NCI-H2171 (cell line): Measurements from ENCODE around the gene RDX.
"Not testable (repeated sequence)": the region's sequence is repeated elsewhere in the genome, so short reads cannot be mapped to it uniquely, and the experiment has no call there.

Experiments used
- DNase-seq: peaks from one replicate; lab custom pipeline; 2025; lab: John Stamatoyannopoulos, UW

RDX gene

DNA sequence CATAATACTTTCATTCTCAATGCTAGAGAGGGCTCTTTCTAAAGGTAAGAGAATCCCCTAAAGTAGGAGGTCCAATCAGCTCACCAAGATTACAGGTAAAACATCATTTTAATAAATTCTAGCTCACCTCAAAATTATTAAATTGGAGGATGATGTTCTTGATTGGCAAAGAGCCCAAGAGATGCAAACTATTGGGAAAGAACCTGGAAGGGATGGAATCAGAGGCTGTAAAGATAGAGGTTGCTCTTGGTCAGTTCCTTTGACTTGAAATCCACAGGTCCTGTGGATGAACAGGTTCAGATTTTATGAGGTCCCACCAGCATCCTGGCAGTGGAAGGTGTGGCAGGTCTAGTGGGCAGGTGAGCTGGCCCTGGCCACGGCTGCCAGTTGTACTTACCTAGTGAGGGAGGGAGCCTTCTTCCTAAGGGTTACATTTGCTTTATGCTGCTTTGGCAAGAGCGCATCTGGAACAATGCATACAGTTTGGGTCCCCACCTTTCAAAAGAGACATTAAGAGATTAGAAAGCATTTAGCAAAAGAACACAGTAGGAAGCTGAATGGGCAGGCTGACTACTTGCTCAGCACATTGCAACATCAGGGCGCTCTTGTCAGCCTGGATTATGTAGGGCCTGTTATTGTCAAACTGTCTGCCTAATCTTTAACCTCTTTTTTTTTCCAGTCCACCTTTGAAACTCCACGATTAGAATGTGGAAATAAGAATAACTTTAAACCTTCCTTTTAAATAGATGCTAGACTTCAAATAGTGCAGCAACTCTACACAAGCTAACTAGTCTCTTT is 97.0 kb downstream of the RDX start:
- no peak for DNase-seq

DNA sequence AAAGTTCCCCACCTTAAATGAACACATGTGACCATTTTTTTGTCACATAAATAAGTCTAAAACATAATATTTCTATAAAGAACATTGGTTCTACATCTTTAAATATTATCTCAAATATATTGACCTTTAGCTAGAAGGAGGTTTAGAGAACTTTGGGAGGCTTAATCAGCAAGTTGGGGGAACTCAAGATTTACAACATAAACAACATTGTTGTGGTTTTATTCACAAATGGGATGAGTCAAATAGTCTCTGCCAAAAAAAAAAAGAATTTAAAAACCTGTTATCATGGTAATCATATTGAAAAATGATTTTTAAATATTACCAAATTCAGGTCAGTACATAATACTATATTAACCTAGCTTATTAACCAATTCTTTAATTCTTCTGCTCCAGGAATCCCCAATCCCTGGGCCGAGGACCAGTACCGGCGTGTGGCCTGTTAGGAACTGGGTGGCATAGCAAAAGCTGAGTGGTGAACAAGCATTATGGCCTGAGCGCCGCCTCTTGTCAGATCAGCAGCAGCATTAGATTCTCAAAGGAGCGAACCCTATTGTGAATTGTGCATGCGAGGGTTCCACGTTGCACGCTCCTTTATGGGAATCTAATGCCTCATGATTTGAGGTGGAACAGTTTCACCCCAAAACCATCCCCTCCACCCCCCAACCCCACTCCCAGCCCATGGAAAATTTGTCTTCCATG is 98.2 kb downstream of the RDX start:
- DNase-seq: no peak

DNA sequence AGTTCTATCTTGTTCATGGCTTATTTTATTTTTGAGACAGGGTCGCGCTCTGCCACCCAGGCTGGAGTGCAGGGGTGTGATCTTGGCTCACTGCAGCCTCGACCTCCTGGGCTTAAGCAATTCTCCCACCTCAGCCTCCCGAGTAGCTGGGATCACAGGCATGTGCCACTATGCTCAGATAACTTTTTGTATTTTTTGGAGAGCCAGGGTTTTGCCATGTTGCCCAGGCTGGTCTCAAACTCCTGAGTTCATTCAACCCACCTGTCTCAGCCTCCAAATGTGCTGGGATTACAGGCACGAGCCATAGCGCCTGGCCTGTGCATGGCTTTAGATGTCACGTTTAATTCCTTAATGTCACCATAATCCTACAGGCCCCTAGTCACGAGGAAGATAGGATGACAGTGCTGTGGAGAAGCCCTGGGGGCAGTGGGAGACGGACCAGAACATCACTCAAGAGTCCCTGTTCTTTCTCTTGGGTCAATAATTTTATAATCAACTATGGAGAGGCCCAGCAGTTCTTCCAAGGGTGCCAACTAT is 99.5 kb downstream of the RDX start:
- DNase-seq: no peak

DNA sequence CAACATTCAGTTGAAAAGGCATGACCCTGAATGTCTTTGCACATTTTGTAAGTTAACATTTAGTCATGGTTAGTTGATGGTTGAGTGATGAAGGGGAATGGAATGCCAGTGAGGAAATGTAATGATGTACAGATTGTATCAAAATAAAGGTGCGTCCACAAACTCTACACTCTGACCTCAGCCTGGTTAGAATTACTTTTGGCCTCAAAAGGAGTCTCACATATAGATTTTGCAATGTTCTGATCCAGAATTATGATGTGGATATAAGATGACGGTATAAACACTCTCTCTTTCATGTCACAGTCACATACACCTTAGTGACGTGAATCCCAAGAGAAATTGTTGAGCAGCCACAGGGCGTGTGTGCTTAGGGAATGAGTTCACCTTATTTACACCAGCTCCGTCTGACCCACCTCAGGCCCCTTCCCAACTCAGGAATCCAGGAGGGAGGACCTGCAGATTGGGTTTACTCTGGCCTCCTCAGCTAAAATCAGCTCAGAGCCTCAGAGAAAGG is 100.1 kb downstream of the RDX start:
- DNase-seq: no peak

DNA sequence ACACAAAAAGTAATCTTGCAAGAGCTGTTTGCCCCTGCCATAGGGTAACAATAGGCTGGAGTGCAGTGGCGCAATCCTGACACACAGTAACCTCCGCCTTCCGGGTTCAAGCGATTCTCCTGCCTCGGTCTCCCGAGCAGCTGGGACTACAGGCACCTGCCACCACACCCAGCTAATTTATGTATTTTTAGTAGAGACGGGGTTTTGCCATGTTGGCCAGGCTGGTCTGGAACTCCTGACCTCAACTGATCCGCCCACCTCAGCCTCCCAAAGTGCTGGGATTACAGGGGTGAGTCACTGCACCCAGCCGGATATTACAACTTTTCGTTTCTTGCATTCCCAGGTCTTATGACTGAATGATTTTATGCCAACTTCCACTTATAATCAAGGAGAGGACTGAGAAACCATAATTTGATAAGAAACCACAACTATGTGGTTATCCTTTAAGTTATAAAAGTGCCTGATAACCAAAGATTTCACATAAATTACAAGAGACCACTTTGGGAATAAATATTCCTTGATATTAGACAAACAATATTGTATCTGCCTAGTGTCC is 102.1 kb downstream of the RDX start:
- not testable (repeated sequence) for DNase-seq

DNA sequence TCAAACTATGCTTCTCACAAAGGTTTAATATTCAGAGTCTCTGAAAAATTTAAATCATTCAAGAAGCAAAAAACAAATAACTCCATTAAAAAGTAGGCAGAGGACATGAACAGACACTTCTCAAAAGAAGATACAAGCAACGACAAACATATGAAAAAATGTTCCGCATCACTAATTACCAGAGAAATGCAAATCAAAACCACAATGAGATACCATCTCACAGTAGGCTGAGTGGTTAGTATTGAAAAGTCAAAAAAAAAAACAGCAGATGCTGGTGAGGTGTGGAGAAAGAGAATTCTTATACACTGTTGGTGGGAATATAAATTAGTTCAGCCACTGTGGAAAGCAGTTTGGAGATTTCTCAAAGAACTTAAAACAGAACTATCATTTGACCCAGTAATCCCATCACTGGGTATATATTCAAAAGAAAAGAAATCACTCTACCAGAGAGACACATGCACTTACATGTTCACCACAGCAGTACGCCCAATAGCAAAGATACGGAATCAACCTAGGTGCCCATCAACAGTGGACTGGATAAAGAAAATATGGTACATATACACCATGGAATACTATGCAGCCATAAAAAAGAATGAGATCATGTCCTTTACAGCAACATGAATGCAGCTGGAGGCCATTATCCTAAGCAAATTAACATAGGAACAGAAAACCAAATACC is 103.7 kb downstream of the RDX start:
- DNase-seq: not testable (repeated sequence)

DNA sequence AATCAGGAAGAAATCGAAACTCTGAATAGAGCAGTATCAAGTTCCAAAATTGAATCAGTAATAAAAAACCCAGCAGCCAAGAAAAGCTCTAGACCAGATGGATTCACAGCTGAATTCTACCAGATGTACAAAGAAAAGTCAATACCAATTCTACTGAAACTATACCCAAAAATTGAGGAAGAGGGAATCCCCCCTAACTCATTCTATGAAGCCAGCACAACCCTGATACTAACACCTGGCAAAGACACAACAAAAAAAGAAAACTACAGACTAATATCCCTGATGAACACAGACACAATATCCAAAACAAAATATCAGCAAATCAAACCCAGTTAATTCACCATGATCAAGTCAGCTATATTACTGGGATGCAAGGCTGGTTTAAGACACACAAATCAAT is 105.5 kb downstream of the RDX start:
- DNase-seq: no peak

DNA sequence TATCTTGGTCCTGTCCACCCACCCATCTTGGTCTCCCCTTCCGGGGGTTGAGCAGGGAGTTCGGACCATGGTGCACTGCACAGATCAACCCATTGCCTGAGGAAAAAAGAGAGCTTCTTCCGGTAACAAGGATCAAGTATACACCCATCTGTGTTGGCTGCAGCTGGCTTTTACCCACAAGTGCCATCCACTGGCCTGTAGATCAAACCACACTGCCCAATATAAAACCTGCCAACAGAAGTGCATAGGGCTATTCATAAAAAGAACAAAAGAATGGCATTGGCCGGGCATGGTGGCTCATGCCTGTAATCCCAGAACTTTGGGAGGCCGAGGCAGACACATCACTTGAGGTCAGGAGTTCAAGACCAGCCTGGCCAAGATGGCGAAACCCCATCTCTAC is 108.7 kb downstream of the RDX start:
- no peak for DNase-seq

DNA sequence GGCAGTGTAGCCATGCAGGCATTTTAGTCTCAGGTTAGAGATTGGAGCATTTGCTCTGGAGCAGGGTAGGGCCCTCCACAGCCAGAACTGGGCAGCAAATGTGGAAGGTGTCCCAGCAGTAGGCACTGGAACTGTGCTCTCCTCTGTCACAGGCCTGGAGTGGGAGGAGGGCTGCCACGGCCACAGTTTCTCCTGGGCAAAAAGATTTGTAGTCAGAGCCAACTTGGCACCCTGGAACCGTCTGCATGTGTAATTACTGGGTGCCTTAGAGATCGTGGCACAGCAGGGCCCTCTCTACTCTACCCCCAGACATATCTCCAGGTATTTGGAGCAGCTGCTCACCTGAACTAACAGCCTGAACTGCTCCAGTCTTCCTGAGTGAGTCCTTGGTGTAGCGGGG is 109.5 kb downstream of the RDX start:
- no peak for DNase-seq

DNA sequence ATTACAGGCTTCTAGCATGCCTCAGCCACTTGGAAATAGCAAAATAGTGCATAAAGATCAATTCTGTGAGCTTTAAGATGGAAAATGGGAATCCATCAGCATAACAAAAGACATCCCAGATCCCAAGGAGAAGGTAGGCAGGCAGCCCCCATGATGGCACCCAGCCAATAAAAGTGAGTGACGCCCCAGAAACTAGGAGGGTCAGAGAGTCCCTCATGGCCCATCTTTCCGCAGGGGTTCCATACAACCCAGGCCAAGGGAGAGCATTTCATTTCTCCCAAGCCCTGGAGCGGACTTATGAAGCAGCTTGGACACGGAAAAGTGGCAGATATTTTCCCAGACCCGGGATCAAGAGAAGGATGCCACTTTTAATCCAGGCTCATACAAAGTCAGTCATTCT is 110.0 kb downstream of the RDX start:
- DNase-seq: no peak

DNA sequence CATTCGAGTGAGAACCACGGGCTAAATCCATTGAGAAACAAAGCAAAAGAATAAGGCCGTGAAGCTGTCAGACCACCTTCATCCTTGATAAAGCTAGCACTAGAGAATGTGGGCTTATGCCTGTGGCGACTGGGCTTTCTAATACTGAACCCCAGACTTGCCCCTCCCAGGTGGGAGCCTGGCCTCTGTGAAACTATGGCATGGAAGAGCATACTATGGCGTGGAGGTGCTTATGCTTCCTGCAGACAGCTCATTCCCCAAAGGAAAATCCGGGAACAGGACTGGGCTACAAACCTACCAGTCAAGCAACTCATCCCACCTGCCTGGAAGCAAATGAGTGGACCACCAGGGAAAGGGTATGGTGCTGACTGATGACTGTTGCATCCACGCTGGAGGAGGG is 110.8 kb downstream of the RDX start:
- DNase-seq: no peak

DNA sequence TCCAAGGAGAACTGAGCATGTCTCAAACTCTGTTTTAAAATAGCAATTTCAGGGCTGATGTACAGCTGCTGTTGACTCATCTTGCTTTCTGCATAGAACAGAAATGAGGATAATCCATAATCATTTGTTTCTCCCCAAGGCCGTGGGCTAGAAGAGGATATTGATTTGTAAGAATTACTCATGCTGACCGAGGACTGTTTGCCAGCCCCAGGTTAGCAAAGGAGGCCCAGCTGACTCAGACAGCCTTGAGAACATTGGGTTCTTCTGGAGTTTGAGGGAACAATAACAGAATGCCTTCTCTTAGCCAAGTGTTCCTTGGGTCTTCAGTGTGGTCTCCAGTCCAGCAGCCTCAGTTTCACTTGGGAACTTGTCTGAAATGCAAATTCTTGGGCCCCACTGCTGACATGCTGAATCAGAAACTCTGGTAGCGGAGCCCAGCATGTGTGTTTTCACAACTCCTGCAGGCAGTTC is 111.3 kb downstream of the RDX start:
- DNase-seq: no peak

DNA sequence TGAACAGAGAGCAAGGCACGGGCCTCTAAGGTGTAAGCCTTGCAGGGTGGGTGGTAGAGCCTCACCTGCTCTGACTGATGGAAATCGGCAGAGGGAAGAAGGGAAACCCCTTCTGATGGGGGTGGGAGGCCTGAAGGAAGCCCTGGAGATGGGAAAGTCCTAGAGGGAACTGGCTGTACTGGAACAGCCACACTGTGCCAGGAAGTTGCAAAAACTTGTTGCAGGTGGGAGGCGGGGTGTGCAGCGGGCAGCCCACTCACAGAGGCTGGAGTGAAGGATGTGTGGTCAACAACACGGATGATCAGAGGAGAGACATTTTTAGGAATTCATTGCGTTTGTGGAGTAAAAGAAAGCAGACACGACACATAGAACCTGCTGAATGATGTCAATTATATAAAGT is 112.0 kb downstream of the RDX start:
- DNase-seq: no peak

DNA sequence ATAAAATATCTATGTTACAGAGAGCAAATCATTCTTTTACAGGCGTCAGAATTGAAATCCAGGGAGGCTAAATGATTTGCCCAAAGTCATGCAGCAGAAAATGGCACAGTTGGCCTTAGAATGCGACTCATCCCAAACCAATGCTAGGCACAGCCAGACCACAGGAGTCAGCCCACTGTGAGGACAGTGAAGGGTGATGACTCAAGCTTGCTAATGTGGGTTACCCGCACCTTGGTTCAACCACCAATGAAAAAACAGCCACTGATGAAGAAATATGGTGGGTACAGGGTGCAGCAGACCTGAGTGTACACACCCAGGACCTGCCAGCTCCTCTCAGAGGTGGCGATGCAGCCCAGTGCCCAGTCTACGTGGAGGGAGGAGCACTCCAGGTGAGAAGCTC is 113.5 kb downstream of the RDX start:
- DNase-seq: no peak

DNA sequence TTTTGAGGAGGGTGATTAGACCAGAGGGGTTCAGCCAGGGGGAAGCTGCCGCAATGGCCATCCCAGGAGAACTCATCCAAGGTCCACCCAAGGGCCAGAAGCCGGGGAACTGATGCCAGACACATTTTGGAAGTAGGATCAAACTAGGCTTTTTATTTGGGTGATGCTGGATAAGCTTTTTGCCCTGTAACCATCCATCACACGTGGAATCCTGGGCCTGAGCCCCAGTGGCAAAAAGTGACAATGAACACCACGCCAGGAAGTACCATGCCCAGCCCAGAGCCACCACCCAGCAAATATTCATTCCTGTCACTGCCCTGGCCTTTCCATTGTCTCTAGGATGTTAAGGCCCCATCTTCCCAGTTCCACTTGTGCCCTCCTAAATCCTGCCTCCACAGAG is 117.3 kb downstream of the RDX start:
- no peak for DNase-seq

DNA sequence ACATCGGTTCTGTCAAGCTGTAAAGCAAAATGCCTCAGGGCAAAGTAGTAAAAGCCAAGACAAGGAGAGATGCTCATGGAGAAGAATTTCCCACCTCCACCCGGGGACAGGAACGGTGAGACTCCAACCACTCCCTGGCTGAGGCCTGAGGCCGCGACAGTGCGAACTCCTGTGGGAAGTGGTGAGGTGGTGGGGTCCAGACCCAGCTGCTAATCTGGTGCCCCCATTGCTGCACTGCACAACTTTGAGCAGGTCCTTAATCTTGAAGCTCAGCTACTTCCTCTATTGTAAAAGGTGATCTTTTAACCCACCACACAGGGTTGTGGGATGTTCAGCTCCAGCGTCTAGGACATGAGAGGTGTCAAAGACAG is 119.3 kb downstream of the RDX start:
- DNase-seq: no peak

DNA sequence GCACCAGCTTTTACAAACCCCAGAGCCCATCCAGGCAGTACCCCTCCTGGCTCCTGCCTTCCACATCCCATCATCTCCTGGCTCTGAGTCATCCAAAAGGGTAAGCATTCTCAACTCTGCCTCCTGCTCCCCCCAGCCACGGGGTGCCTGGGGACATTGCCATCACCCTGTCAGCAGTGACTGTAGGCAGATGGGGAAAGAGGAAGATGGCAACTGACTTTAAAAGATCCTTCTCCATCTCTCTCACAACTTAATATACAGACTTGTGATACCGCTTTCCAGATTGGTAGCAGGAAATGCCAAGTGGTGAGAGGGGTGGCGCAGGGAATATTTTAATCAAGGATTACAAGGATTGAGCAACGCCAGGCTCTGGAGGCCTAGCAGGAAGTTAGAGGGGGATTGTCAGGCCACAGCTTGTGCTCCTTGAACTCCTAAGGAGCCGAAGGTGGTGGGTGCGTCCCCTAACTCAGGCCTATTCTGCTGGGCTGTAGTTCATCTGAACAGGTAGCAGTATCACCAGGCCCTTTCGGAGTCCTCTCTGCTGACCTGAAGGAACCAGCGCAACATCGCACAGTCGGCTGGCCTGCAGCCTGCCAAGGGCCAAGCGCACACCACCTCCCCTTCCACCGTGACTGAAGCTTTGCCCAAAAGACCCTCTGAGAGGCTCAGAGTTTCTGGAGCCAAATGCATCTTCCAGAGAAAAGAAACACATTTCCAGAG is 119.9 kb downstream of the RDX start:
- DNase-seq: no peak

DNA sequence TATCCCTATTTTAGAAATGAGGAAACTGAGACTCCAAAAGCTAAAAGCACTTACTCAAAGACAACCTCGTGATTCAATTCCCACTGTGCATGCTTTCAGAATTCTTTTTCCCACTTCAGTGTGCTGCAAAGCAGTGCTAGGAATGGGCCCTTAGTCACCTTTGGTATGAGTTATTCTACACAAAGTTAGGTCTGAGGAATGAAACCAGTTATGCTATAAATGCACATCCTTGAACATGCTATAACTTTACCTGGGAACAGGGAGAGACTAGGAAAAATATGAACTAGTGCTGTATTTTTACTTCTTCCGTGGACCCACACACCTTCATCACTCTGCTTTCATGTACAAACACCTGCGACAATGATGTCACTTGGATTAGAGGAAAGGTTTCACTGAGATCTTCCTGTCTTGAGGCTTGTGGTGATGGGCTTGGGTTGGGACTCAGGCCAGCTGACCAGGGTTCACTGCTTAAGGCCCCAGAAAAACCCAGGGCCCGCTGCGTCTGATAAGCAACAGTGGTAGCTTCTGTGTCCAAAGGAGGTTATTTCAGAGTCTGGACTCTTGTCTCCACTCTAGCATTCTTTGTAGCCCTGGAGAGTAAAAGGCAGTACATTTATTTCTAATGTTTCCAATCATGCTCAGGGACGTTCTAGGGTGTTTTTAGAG is 121.6 kb downstream of the RDX start:
- DNase-seq: no peak

DNA sequence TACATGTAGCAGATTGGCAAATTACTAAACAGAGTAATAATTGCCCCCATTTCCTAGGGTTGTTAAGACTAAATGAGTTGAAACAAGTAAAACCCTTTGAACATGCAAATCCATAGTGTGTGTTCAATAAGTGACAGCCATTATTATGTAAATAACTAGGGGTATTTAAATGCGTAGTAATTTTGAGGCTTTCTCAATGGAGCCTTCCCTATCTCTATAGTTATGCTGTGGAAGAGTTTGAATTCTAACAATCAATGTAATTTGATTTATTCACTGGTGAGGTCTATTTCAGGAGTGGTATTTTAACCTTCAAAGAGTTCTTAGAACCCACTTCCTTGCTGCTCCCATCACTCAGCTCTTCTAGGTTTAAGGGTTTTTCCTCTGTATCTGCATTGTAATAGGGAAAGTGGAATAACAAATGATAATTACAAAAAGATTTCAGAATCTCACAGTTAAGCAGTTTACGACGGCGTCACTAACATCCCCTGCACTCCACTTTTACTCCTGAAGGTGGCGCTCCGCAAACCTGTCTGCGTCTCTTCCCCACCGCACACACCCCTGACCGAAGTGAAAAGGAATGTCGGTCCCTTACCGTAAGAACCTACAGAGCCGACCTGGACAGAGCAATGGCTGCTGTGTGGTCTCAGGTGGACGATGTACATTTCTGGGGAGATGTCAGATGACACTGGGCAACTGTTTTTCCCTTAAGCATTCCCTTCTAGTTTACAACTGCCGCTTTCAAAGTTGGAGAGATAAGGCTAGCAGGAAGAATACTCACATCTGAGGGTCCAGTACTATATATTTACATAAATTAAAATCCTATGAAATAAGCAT is 122.4 kb downstream of the RDX start:
- no peak for DNase-seq

DNA sequence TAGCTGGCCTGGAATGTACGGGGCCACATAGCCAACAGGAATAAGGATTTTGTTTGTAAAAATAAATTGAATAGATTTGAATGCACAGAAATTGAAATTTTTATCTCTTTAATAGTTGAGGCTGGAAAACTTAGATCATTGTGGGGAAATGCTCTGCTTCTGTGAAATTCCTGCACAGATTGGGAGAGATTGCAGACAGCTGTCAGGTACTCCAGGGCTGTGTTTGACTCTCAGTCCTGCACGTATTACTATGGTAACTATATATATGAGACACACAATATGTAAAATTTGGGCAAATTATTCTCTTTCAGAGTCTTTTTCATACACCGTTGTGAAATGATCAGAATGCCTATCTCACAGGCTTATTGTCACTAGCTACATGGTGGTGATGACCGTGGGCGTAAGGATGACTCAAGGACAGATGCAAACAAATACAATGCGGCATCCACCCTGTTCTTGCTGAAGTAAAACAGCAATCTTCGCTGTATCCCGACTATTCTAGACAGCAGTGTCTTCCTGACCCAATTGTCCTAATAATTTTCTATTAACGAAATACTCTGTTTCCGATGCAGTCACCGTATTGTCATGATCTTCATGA is 123.8 kb downstream of the RDX start:
- DNase-seq: no peak
